HEK293 (cell line): Measurements from ENCODE around the gene EIF5A.

Source experiments
- CTCF ChIP-seq: fragments of 450-650 bp; formaldehyde crosslinking; IDR thresholded peaks from 2 replicates; pipeline ENCODE4 v1.5.1; 2016; ENCODE audit warnings: missing biosample characterization, missing genetic modification characterization
- TSHZ1 ChIP-seq: fragments of 450-650 bp; formaldehyde crosslinking; IDR thresholded peaks from 2 replicates; pipeline ENCODE4 v1.5.1; 2016; ENCODE audit warnings: missing biosample characterization, missing genetic modification characterization, borderline replicate concordance
- ZEB2 ChIP-seq: fragments of 450-650 bp; formaldehyde crosslinking; IDR thresholded peaks from 2 replicates; pipeline ENCODE4 v1.5.1; 2016; ENCODE audit warnings: missing biosample characterization, missing genetic modification characterization
- ZNF175 ChIP-seq: fragments of 450-650 bp; formaldehyde crosslinking; IDR thresholded peaks from 2 replicates; pipeline ENCODE4 v1.5.1; 2016; ENCODE audit warnings: missing biosample characterization, missing genetic modification characterization

- no peak for TF ChIP-seq CTCF
- TF ChIP-seq TSHZ1 = no peak
- TF ChIP-seq ZEB2 (tag by site-specific recombination) = no peak
- no peak for TF ChIP-seq ZNF175 (tag by site-specific recombination)
These were observed 35.8 kb downstream of the EIF5A start for GRCh38 chr17:7343250-7343649.
